H1 (cell line): ENCODE data around the gene CRYGN. TPM values are rescaled to one million over a fixed set of nuclear protein-coding genes. Genes with fewer than 3 reads are reported as not detected.

Experiments
- BCL11A ChIP-seq, 2 experiments: IDR thresholded peaks; one replicate each; pipeline ENCODE4 v1.6.1; 2011; ENCODE audit warnings: low read depth in 2 of 2, low read length in 2 of 2, mild to moderate bottlenecking in 2 of 2
- EP300 ChIP-seq, 2 experiments: IDR thresholded peaks; 1 replicate in 1 of 2; 2 replicates in 1 of 2; pipeline ENCODE4 v1.6.1; 2011 to 2012; ENCODE audit warnings: low read depth in 2 of 2, low read length in 2 of 2, mild to moderate bottlenecking in 2 of 2, borderline replicate concordance in 1 of 2, inconsistent platforms in 1 of 2, moderate library complexity in 1 of 2
- KDM1A ChIP-seq: fragments of 200-600, 300-600 bp; sonication (generic); IDR thresholded peaks from 2 replicates; pipeline ENCODE4 v1.7.1; 2016; ENCODE audit warnings: mild to moderate bottlenecking, low read length, borderline replicate concordance
- NANOG ChIP-seq: IDR thresholded peaks from 2 replicates; pipeline ENCODE4 v1.6.1; 2011; ENCODE audit warnings: low read length, low read depth, mild to moderate bottlenecking, inconsistent platforms; ENCODE audit not compliant: insufficient read depth, poor library complexity, severe bottlenecking
- POLR2A ChIP-seq, 2 experiments: IDR thresholded peaks; 1 replicate in 1 of 2; 2 replicates in 1 of 2; pipeline ENCODE4 v1.6.1; 2011; ENCODE audit warnings: low read depth in 2 of 2, low read length in 2 of 2, mild to moderate bottlenecking in 2 of 2; ENCODE audit errors: control extremely low read depth in 1 of 2
- POLR2AphosphoS5 ChIP-seq: IDR thresholded peaks from 2 replicates; pipeline ENCODE4 v1.6.1; 2011; ENCODE audit warnings: low read depth, low read length
- RNF2 ChIP-seq: fragments of 200-900, 300-1000 bp; sonication (generic); IDR thresholded peaks from 2 replicates; pipeline ENCODE4 v1.7.1; 2016; ENCODE audit warnings: borderline replicate concordance, low read depth, mild to moderate bottlenecking, antibody characterized with exemption, low read length; ENCODE audit not compliant: poor library complexity, severe bottlenecking; ENCODE audit errors: missing control alignments
- SP2 ChIP-seq: IDR thresholded peaks from 2 replicates; pipeline ENCODE4 v1.6.1; 2012; ENCODE audit warnings: mild to moderate bottlenecking, low read length, inconsistent platforms
- TAF1 ChIP-seq: IDR thresholded peaks from 2 replicates; pipeline ENCODE4 v1.6.1; 2011; ENCODE audit warnings: mild to moderate bottlenecking, low read depth, low read length
- TAF7 ChIP-seq: optimal IDR thresholded peaks from 2 replicates; pipeline ENCODE3; 2011; ENCODE audit warnings: low read depth, mild to moderate bottlenecking, inconsistent platforms, low read length, moderate library complexity, borderline replicate concordance
- polyA plus RNA-seq, 7 experiments: library from polyadenylated mRNA; depleted of rRNA in 3 of 7; stranded (reverse) in 5 of 7; unstranded in 2 of 7; fragments of >200 nt in 5 of 7; fragments of 200-250 nt in 2 of 7; gene quantifications; 1 replicate in 5 of 7; 2 replicates in 1 of 7; 4 replicates in 1 of 7; pipeline versions ENCODE4 v1.2.1 to v1.2.3, GENCODE V29; 2011 to 2013; ENCODE audit warnings: missing spikeins in 2 of 7, mixed read lengths in 2 of 7
- total RNA-seq: library from RNA; stranded (reverse); fragmentation: NEBNext Ultra II Directional; extraction: Animal tissue kit (Norgen Biotek cat#: 25700); gene quantifications from 2 replicates; pipeline ENCODE4 v1.2.1, GENCODE V29; 2021
- TF ChIP-seq, protein P1 (sequence below): IDR thresholded peaks from 2 replicates; pipeline ENCODE4 v1.6.1; 2012; ENCODE audit warnings: inconsistent platforms

The CRYGN gene
- total and polyA plus RNA-seq, 2 of the 8 experiments (the other 6 are each of a cell fraction or from before 2014, with no cell fraction given) = 0.98 to 1.6 TPM

DNA sequence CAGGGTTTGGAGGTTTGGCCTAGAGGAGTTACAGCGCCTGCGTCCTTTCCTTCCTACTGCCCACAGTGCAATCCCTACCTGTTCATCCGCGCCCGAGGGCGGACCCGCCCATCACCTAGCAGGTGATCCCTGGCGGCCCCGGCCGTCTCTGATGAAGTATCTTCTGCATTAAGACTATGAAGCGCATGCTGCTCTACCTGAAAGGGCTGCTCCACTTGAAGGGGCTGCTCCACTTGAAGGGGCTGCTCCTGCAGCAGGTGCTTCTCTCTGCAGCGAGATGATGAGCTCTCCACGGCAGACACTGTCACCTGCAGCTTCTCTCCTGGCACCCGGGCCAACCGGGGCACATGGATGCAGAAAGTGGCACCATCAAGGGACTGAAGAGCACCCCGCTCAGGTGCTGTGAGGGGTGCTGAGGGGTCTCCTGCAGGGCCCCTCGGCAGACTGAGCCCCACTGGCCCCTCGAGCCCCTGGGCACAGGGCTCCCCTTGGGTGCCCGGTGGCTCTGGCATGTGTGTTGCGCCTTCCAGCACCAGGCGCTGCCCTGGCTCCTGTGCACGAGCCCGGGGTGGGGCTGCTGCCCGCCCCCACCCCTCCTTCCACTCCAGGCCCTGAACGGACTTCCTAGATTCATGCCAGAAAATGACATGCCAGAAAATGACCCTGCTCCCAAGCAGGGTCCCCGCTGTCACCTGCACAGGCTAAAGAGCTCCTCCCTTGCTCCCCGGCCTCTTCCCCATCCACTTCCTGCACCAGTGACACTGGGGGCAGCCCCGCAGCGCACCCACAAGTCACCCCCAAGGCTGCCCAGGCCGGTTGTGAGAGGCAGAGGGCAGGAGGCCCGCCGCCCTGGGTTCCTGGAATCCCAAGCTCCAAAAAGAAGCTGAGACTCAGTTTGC lies 59.5 kb downstream of the CRYGN start (continued):
- TF ChIP-seq RNF2 (no peak), TAF1 (no peak), POLR2AphosphoS5 (no peak), POLR2A (IDR thresholded peaks at IDR 0.05; ENCODE audit: control extremely low read depth in 1 of 2, low read depth in 2 of 2, low read length in 2 of 2) (no peak), BCL11A (IDR thresholded peaks at IDR 0.05; ENCODE audit: low read depth in 2 of 2, low read length in 2 of 2) (no peak), NANOG (no peak), KDM1A (no peak), SP2 (no peak), EP300 (IDR thresholded peaks at IDR 0.05; ENCODE audit: borderline replicate concordance in 1 of 2, low read depth in 2 of 2, low read length in 2 of 2) (no peak), TAF7 (no peak)
- TF ChIP-seq, protein P1, sequence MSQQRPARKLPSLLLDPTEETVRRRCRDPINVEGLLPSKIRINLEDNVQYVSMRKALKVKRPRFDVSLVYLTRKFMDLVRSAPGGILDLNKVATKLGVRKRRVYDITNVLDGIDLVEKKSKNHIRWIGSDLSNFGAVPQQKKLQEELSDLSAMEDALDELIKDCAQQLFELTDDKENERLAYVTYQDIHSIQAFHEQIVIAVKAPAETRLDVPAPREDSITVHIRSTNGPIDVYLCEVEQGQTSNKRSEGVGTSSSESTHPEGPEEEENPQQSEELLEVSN = no peak
